BJ (cell line): ENCODE results near the gene LURAP1L. TPM values are rescaled to one million over a fixed set of nuclear protein-coding genes. Genes with fewer than 3 reads are reported as not detected.

ENCODE experiments used
- CTCF ChIA-PET: fragments of 350-600 bp; formaldehyde crosslinking; extraction: SDS; loops from one replicate; lab custom pipeline; 2021; ENCODE audit warnings: antibody characterized with exemption, inconsistent platforms; lab: Yijun Ruan, JAX
- POLR2A ChIA-PET: fragments of 300-600 bp; sonication (Branson Sonifier 250); formaldehyde crosslinking; extraction: SDS; loops from one replicate; lab custom pipeline; 2021; ENCODE audit warnings: antibody characterized with exemption; lab: Charles Lee
- DNase-seq: peaks from one replicate; pipeline ENCODE4 v3.0.0-alpha.2; 2011; ENCODE audit warnings: low read depth
- H3K27me3 ChIP-seq: 2 replicates; pipeline ENCODE4 v1.6.0; 2011; ENCODE audit warnings: low read length; ENCODE audit not compliant: control insufficient read depth, insufficient read depth
- H3K36me3 ChIP-seq: 2 replicates; pipeline ENCODE4 v1.5.1; 2011; ENCODE audit warnings: low read length; ENCODE audit not compliant: control insufficient read depth, insufficient read depth
- H3K4me3 ChIP-seq: 2 replicates; pipeline ENCODE4 v1.5.1; 2011; ENCODE audit warnings: low read depth, mild to moderate bottlenecking, control low read depth, low read length
- polyA plus RNA-seq: library from polyadenylated mRNA; depleted of rRNA; stranded (reverse); fragments of >200 nt; gene quantifications from 2 replicates; pipeline ENCODE4 v1.2.3, GENCODE V29; 2011
- TF ChIP-seq, protein P1 (sequence below): IDR thresholded peaks from 2 replicates; pipeline ENCODE4 v1.5.1; 2011; ENCODE audit warnings: low read depth, mild to moderate bottlenecking, control low read depth, inconsistent platforms, low read length, moderate library complexity; ENCODE audit not compliant: insufficient read depth

LURAP1L gene
- polyA plus RNA-seq, 1 experiment, result 10.9 TPM

DNA sequence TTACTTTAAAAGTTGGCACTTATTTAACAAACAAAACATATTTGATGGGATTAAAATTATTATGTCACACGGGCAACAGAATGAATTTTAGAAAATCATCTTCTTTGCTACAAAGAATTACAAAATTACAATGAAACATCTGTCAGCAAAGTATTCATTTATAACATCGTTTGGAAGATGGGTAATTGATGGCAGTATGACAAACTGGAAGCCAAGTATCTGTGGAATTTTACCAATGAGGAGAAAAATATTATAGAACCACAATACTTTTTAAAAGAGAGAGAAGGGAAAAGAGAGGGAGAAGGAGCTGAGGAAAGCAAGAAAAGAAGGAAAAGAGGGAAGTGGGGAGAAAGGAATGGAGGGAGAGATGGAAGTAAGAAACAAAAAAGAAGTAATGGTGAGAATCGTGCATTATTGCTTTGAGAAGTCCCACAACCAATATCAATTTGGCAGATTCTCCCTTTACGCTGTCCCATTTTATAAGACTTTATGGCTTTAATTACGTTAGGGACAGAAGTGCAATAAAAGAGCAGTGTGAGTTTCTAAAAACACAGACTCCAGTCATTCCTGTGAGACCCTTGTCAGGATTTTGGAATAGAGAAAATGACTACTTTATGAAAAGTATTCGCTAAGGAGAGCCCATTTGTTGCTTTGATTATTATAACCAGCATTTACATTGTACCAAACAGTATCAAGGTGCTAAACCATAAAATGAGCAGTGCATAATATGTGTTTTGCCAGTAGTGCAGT is 76.7 kb downstream of the LURAP1L start:
- no peaks in the 10 kb centered on the region for H3K27me3 ChIP-seq
- CTCF ChIA-PET, result interaction anchor here (0.5 to 1.5 kb wide), 3 partner anchors 20 to 66 kb away, joined by 3 to 5 read pairs (median 3); no protein-coding TSS in a partner anchor
- TF ChIP-seq, protein P1, sequence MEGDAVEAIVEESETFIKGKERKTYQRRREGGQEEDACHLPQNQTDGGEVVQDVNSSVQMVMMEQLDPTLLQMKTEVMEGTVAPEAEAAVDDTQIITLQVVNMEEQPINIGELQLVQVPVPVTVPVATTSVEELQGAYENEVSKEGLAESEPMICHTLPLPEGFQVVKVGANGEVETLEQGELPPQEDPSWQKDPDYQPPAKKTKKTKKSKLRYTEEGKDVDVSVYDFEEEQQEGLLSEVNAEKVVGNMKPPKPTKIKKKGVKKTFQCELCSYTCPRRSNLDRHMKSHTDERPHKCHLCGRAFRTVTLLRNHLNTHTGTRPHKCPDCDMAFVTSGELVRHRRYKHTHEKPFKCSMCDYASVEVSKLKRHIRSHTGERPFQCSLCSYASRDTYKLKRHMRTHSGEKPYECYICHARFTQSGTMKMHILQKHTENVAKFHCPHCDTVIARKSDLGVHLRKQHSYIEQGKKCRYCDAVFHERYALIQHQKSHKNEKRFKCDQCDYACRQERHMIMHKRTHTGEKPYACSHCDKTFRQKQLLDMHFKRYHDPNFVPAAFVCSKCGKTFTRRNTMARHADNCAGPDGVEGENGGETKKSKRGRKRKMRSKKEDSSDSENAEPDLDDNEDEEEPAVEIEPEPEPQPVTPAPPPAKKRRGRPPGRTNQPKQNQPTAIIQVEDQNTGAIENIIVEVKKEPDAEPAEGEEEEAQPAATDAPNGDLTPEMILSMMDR, result no peak
- H3K4me3 ChIP-seq, result no peak overlapping the region
- no peaks in the 10 kb centered on the region for H3K36me3 ChIP-seq
- POLR2A ChIA-PET, result no interaction called here
- DNase-seq, result no peak

DNA sequence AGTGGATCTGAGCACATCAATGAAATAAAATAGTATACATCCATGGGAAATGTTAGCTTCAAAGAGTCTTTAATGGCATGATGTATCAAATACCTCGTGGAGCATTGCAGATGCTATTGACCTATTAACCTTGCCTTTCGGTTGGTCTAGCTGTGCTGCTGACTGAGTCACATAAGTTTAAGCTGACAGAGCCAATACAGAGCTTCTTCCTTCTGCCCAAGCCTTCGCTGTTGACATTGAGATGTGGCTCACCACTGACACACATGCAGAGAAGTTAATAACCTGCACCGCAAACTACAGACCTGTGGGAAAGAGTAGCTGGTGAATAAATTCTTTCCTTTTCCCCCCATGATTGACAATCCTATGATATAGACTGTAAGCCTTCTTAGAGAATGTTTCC is 78.2 kb downstream of the LURAP1L start:
- CTCF ChIA-PET, result interaction anchor here (1.3 to 1.7 kb wide), 3 partner anchors 12 to 68 kb away, joined by 4 to 9 read pairs (median 5); no protein-coding TSS in a partner anchor
- POLR2A ChIA-PET, result no interaction called here

DNA sequence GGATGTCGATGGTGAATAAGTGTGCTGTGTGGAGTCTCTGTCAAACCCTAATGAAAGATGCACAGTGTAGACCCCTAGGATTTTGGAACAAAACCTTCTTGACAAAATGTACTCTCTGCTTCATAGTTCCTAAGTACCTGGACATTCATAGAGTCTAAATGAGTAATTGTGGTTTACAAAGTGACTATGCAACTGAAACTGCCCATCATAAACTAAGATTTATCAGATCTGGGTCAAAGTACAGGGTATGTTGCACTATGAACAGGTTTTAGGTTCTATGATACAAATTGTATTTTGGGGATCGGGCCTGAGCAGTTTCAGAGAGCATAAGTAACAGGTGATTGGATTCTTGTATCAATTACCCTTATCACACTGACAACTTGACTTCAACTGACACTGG is 79.4 kb downstream of the LURAP1L start:
- DNase-seq, result no peak
- POLR2A ChIA-PET, result no interaction called here
- CTCF ChIA-PET, result interaction anchor here (1.7 kb wide), 1 partner anchor 10 kb away, joined by 9 read pairs; no protein-coding TSS in a partner anchor
- no peaks in the 10 kb centered on the region for H3K36me3 ChIP-seq
- H3K4me3 ChIP-seq, result no peak overlapping the region
- H3K27me3 ChIP-seq, result no peaks in the 10 kb centered on the region
- TF ChIP-seq, protein P1, result no peak

More for the DNA sequence above, 78.2 kb downstream of the LURAP1L start:
- DNase-seq, result no peak
- Histone ChIP-seq H3K36me3 (no peaks in the 10 kb centered on the region), H3K27me3 (no peaks in the 10 kb centered on the region), H3K4me3 (no peak overlapping the region)
- TF ChIP-seq, protein P1, result no peak

DNA sequence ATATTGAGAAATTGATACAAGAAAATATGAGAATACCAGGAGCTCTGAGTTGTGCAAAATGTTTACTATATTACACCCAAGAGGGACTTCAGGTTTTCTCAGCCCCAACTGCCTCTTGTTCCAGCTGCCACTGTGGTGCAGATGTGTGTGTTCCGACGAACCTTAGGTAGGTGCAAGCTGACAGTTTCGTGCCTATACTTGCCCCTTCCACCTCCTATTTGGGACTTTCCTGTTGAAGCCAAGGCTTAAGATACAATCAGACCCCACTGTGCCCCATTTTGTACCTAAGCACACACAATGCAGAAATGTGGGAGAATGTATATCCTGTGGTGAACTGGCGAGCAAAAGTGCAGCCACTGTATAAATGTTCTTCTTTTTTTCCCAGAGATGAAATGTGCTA is 80.2 kb downstream of the LURAP1L start:
- no peak overlapping the region for H3K4me3 ChIP-seq
- ChIA-PET CTCF (no interaction called here), POLR2A (no interaction called here)
- no peaks in the 10 kb centered on the region for H3K27me3 ChIP-seq
- H3K36me3 ChIP-seq, result no peaks in the 10 kb centered on the region
- DNase-seq, result no peak
- TF ChIP-seq, protein P1, result no peak

DNA sequence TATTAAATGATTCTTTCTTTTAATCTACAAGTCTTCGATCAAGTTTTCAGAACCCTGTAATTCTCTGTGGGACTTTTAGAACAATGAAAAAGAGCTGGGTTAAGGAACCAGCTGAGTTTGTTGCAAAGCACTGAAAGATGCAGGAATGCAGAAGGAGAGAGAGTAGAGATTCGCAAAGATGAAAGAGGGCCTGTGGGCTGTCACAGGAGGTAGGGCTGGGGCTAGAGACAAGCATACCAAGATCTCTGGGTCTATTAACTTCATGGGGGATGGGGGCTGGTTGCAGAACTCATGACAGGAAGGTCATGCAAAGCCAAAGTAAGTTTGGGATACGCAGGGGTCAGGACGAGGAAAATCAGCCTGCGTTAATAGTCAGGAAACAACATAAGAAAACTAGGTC is 81.8 kb downstream of the LURAP1L start:
- TF ChIP-seq, protein P1, result no peak
- no peaks in the 10 kb centered on the region for H3K36me3 ChIP-seq
- H3K27me3 ChIP-seq, result no peaks in the 10 kb centered on the region
- CTCF ChIA-PET, result no interaction called here
- no peak overlapping the region for H3K4me3 ChIP-seq
- no peak for DNase-seq
- POLR2A ChIA-PET, result interaction anchor here (0.6 kb wide), 1 partner anchor 175 kb away, joined by 6 read pairs; no protein-coding TSS in a partner anchor
